ENCODE data around the gene FOXA2. TPM values are rescaled to one million over a fixed set of nuclear protein-coding genes. Genes with fewer than 3 reads are reported as not detected.

FOXA2 gene
- total RNA-seq: not detected in 2 replicates

GRCh38 chr20:22584522-22584921 is at the start of gene FOXA2:
TSS of gene FOXA2 (minus strand) at chr20:22584572. CDS start at chr20:22584278, 294 bp downstream.

Data from myometrial cell (primary cell).